ENCODE measurements around the gene ARHGAP23. TPM values are rescaled to one million over a fixed set of nuclear protein-coding genes. Genes with fewer than 3 reads are reported as not detected.

The ARHGAP23 gene
- total and polyA plus RNA-seq, 2 experiments from 2014 or later: 16.0 to 30.0 TPM

DNA sequence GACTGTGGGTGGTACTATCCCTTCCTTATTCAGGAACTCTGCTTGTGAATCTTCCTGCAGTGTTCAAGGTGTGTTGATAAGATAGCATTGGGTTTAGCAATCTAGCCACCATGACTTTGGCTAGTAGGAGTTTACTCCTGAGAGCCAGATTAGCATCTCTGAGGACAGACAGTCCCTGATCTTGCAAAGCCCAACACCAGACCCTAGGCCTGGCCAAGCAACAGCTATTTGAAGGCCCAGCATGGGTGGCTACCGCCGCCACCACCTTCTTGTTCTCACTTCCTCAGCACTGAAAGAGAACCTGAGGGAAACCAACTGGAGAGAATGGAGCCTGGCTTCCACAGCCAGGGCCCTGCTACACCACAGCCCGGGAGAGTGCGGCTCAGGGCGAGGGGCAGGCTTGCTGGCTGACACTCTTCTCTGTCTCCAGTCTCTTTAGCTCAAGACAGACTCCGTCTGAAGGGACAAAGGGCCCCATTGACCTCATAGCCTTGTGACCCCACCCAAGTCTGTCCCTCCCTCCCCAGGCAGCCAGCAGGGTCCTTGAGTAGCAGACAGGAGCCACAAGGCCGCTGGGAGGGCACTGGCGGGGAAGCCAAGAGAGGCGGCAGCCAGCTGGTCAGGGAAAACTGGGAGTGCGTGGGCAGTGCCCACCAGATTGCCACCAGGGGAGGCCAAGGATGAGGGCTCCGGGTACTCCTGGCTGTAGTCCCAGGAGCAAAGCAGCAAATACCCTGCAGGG lies 10.9 kb upstream of the ARHGAP23 start:
- Histone ChIP-seq H3K27me3 (peaks cover 32% of the 10 kb centered on the region), H4K20me1 (ENCODE audit: insufficient read depth, poor library complexity, severe bottlenecking) (no peaks in the 10 kb centered on the region)
- WGBS (ENCODE audit: low lambda C conversion rate, missing lambda C conversion rate): 83% methylated on average over 11 of the region's 11 CpGs

DNA sequence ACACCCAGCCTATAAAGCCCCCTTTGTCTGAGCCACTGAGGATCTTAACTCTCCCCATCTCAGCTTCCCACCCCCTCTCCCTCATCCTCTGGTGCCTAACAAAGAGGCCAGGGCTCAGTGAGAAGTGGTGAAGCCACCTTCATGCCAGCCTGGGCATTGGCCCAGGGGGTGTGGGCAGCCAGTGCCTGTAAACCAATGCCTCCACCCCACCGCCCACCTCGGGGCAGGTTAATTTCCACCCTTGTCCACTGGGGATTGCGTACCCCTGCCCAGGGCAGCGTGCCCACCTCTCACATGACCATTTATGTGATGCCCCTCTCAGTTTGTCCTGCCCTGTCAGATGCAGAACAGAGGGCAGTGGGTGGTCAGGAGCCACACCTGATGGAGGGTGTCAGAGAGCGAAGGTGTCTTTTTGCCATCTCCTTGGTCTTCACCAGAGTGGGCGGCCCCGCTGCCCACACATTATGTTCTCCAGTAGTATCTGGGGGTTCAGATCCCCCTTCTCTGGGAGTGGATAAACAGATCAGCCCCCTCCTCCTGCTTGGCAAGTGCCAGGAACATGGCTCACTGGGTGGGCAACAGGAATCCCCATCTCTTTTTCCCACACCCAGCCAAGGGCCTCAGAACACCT lies 10.1 kb upstream of the ARHGAP23 start:
- Histone ChIP-seq H3K27ac (no peak overlapping the region), H3K9me2 (replicated peaks; ENCODE audit: insufficient read depth) (no peaks in the 10 kb centered on the region), H3K4me3 (no peak overlapping the region), H3K79me2 (no peaks in the 10 kb centered on the region), H2AFZ (no peak overlapping the region), H3K4me1 (ENCODE audit: insufficient read depth) (peaks cover 34% of the 10 kb centered on the region), H4K20me1 (ENCODE audit: insufficient read depth, poor library complexity, severe bottlenecking) (no peaks in the 10 kb centered on the region), H3K9me3 (ENCODE audit: low read depth) (no peaks in the 10 kb centered on the region), H3K4me2 (peak overlapping the region; percentile 90), H3K27me3 (peaks cover 32% of the 10 kb centered on the region), H3K36me3 (replicated peaks; ENCODE audit: insufficient read depth, low read depth) (no peaks in the 10 kb centered on the region)
- no peak for DNase-seq (ENCODE audit: low spot score)
- no peak for TF ChIP-seq EZH2phosphoT487 (IDR thresholded peaks at IDR 0.05; ENCODE audit: low read depth, severe bottlenecking, unreplicated experiment)
- TF ChIP-seq, protein P1, sequence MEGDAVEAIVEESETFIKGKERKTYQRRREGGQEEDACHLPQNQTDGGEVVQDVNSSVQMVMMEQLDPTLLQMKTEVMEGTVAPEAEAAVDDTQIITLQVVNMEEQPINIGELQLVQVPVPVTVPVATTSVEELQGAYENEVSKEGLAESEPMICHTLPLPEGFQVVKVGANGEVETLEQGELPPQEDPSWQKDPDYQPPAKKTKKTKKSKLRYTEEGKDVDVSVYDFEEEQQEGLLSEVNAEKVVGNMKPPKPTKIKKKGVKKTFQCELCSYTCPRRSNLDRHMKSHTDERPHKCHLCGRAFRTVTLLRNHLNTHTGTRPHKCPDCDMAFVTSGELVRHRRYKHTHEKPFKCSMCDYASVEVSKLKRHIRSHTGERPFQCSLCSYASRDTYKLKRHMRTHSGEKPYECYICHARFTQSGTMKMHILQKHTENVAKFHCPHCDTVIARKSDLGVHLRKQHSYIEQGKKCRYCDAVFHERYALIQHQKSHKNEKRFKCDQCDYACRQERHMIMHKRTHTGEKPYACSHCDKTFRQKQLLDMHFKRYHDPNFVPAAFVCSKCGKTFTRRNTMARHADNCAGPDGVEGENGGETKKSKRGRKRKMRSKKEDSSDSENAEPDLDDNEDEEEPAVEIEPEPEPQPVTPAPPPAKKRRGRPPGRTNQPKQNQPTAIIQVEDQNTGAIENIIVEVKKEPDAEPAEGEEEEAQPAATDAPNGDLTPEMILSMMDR (IDR thresholded peaks at IDR 0.05; ENCODE audit: poor library complexity): no peak
- TF ChIP-seq EZH2 (IDR thresholded peaks at IDR 0.05; ENCODE audit: borderline replicate concordance): no peak
- WGBS (ENCODE audit: low lambda C conversion rate, missing lambda C conversion rate): 94% methylated on average over 7 of the region's 7 CpGs

More for the DNA sequence above, 10.9 kb upstream of the ARHGAP23 start:
- H3K27ac ChIP-seq: no peak overlapping the region
- H3K79me2 ChIP-seq: no peaks in the 10 kb centered on the region
- no peak overlapping the region for H3K4me2 ChIP-seq
- TF ChIP-seq, protein P1 (IDR thresholded peaks at IDR 0.05; ENCODE audit: poor library complexity): no peak
- TF ChIP-seq EZH2 (IDR thresholded peaks at IDR 0.05; ENCODE audit: borderline replicate concordance): no peak
- TF ChIP-seq EZH2phosphoT487 (IDR thresholded peaks at IDR 0.05; ENCODE audit: low read depth, severe bottlenecking, unreplicated experiment): no peak
- H3K9me2 ChIP-seq (replicated peaks; ENCODE audit: insufficient read depth): no peaks in the 10 kb centered on the region
- no peaks in the 10 kb centered on the region for H3K36me3 ChIP-seq (replicated peaks; ENCODE audit: insufficient read depth, low read depth)
- DNase-seq (ENCODE audit: low spot score): no peak
- no peak overlapping the region for H2AFZ ChIP-seq
- peaks cover 33% of the 10 kb centered on the region for H3K4me1 ChIP-seq (ENCODE audit: insufficient read depth)
- H3K4me3 ChIP-seq: no peak overlapping the region
- H3K9me3 ChIP-seq (ENCODE audit: low read depth): no peaks in the 10 kb centered on the region

DNA sequence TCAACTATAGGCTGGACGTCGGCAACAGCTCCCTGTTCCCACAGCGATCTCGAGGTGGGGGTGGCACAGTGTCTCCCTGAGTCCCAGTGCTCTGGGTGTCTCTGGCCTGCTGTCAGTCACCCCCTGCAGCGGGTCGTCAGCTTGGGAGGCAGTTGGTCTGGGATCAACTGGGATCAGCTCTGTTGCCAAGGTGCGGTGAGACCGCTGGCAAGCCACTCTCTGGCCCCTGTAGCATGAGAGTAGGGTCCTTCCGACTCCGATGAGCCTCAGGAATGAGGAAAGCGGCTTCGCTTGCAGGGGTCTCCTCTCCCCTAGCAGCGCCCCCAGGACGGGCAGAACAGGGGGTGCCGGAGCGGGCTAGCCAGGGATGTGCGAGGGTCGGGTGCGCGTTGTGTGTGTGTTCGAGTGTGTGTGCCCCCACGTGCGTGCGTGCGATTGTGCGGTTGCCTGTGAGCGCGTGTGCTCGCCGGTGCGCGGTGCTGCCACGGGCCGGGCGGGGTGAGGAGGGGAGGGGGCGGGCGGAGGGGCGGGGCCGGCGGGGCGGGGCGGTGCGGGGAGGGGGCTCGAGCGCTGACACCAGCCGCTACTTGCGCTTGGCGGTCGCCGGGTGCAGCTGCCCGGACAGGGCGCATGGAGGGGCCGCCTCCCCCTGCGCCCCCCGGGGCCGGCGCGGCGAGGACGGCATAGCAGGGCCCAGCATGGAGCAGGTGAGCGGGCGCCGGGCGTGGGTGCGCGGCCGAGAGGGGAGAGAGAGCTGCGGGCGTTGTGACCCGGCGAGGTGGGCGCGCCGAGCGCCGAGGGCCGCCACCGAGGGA lies 9.4 kb upstream of the ARHGAP23 start:
- H3K79me2 ChIP-seq: no peaks in the 10 kb centered on the region
- no peaks in the 10 kb centered on the region for H3K9me2 ChIP-seq (replicated peaks; ENCODE audit: insufficient read depth)

More for the DNA sequence above, 9.4 kb upstream of the ARHGAP23 start:
- no peaks in the 10 kb centered on the region for H3K36me3 ChIP-seq (replicated peaks; ENCODE audit: insufficient read depth, low read depth)
- peaks cover 34% of the 10 kb centered on the region for H3K4me1 ChIP-seq (ENCODE audit: insufficient read depth)
- TF ChIP-seq EZH2phosphoT487 (IDR thresholded peaks at IDR 0.05; ENCODE audit: low read depth, severe bottlenecking, unreplicated experiment) (no peak), EZH2 (IDR thresholded peaks at IDR 0.05; ENCODE audit: borderline replicate concordance) (no peak)
- TF ChIP-seq, protein P1 (IDR thresholded peaks at IDR 0.05; ENCODE audit: poor library complexity): no peak
- no peak for DNase-seq (ENCODE audit: low spot score)
- no peak overlapping the region for H3K27ac ChIP-seq
- no peak overlapping the region for H2AFZ ChIP-seq
- H3K4me2 ChIP-seq: peak overlapping the region; percentile 90
- no peaks in the 10 kb centered on the region for H3K9me3 ChIP-seq (ENCODE audit: low read depth)
- H4K20me1 ChIP-seq (ENCODE audit: insufficient read depth, poor library complexity, severe bottlenecking): no peaks in the 10 kb centered on the region
- H3K4me3 ChIP-seq: no peak overlapping the region
- H3K27me3 ChIP-seq: peaks cover 32% of the 10 kb centered on the region
- WGBS (ENCODE audit: low lambda C conversion rate, missing lambda C conversion rate): 8% methylated on average over 37 of the region's 78 CpGs

Data from hepatocyte (in vitro differentiated cells).